Activated CD4-positive, alpha-beta T cell treated with anti-CD3 and anti-CD28 coated beads, Interleukin-2, amount 10 ng/mL, durations not matched to agents 24 days and 14 days (primary cell): ENCODE data around the gene ATF5. TPM values are rescaled to one million over a fixed set of nuclear protein-coding genes. Genes with fewer than 3 reads are reported as not detected.
"Not testable (repeated sequence)": the region's sequence is repeated elsewhere in the genome, so short reads cannot be mapped to it uniquely, and the experiment has no call there.

Source experiments
- DNase-seq: peaks from one replicate; pipeline ENCODE4 v3.0.0; 2022
- H3K27ac Mint-ChIP-seq: one replicate; pipeline ENCODE4 v1.8.0; 2022; ENCODE audit warnings: mild to moderate bottlenecking, mixed read lengths
- H3K27me3 Mint-ChIP-seq: one replicate; pipeline ENCODE4 v1.8.0; 2022; ENCODE audit warnings: mixed read lengths
- H3K36me3 Mint-ChIP-seq: one replicate; pipeline ENCODE4 v1.8.0; 2022; ENCODE audit warnings: low read depth, mild to moderate bottlenecking, mixed read lengths
- H3K4me1 Mint-ChIP-seq: one replicate; pipeline ENCODE4 v1.8.0; 2021; ENCODE audit warnings: mixed read lengths
- H3K4me3 Mint-ChIP-seq: one replicate; pipeline ENCODE4 v1.8.0; 2022; ENCODE audit warnings: mild to moderate bottlenecking, moderate library complexity, mixed read lengths
- H3K9me3 Mint-ChIP-seq: one replicate; pipeline ENCODE4 v1.8.0; 2021; ENCODE audit warnings: mixed read lengths
- intact Hi-C: fragments of 100-400 bp; cut with micrococcal nuclease; formaldehyde crosslinking; loops from one replicate; pipeline ENCODE4 v1.15.1; 2023
- total RNA-seq: library from RNA; stranded (reverse); gene quantifications from 2 replicates; pipeline ENCODE4 v1.2.3, GENCODE V29; 2022

Gene ATF5
- total RNA-seq, 1 donor from 2014 or later = 44.3 TPM

- no peak overlapping the region for H3K27ac Mint-ChIP-seq
- H3K4me1 Mint-ChIP-seq = peaks cover 44% of the 10 kb centered on the region
- H3K27me3 Mint-ChIP-seq = no peaks in the 10 kb centered on the region
- no peak for DNase-seq
- no peaks in the 10 kb centered on the region for H3K9me3 Mint-ChIP-seq
- intact Hi-C loops = no loop called here
- H3K36me3 Mint-ChIP-seq = peaks cover 65% of the 10 kb centered on the region
- no peak overlapping the region for H3K4me3 Mint-ChIP-seq
These were observed 5.7 kb upstream of the ATF5 start for GRCh38 chr19:49923055-49924003.

- no peaks in the 10 kb centered on the region for H3K27me3 Mint-ChIP-seq
- H3K9me3 Mint-ChIP-seq = no peaks in the 10 kb centered on the region
- H3K27ac Mint-ChIP-seq = no peak overlapping the region
- no peak for DNase-seq
- peaks cover 68% of the 10 kb centered on the region for H3K36me3 Mint-ChIP-seq
- H3K4me1 Mint-ChIP-seq = peaks cover 45% of the 10 kb centered on the region
- no peak overlapping the region for H3K4me3 Mint-ChIP-seq
- intact Hi-C loops = no loop called here
These were observed 4.8 kb upstream of the ATF5 start for GRCh38 chr19:49924004-49924880.

- H3K27me3 Mint-ChIP-seq, H3K4me3 Mint-ChIP-seq, H3K27ac Mint-ChIP-seq, H3K9me3 Mint-ChIP-seq, DNase-seq: not testable (repeated sequence)
- H3K36me3 Mint-ChIP-seq = peaks cover 71% of the 10 kb centered on the region
- intact Hi-C loops = loop anchor here (5.0 kb wide), 1 partner anchor 333 kb away; the partner anchor contains the start of gene PRR12
- H3K4me1 Mint-ChIP-seq = peaks cover 47% of the 10 kb centered on the region
These were observed 4.2 kb upstream of the ATF5 start for GRCh38 chr19:49924881-49925210.

GRCh38 chr19:49925486-49925885 lies 3.5 kb upstream of the ATF5 start:
- Mint-ChIP-seq H3K36me3 (peaks cover 74% of the 10 kb centered on the region), H3K4me1 (peaks cover 54% of the 10 kb centered on the region), H3K9me3 (no peaks in the 10 kb centered on the region), H3K4me3 (peak overlapping the region; percentile 34), H3K27me3 (peaks cover 3% of the 10 kb centered on the region), H3K27ac (peak overlapping the region; percentile 38)
- DNase-seq = no peak
- intact Hi-C loops = loop anchor here (5.0 kb wide), 1 partner anchor 333 kb away; the partner anchor contains the start of gene PRR12

GRCh38 chr19:49926515-49926914 lies 2.5 kb upstream of the ATF5 start:
- Mint-ChIP-seq H3K9me3 (no peaks in the 10 kb centered on the region), H3K36me3 (peaks cover 76% of the 10 kb centered on the region), H3K27ac (no peak overlapping the region), H3K27me3 (peaks cover 3% of the 10 kb centered on the region), H3K4me3 (peak overlapping the region; percentile 97), H3K4me1 (peaks cover 50% of the 10 kb centered on the region)
- no peak for DNase-seq
- intact Hi-C loops = loop anchor here (5.0 kb wide), 1 partner anchor 334 kb away; the partner anchor contains the start of gene PRR12

- Mint-ChIP-seq H3K9me3 (peaks cover 4% of the 10 kb centered on the region), H3K4me3 (peak overlapping the region; percentile 97), H3K36me3 (peaks cover 74% of the 10 kb centered on the region), H3K4me1 (peaks cover 49% of the 10 kb centered on the region), H3K27ac (peak overlapping the region; percentile 95), H3K27me3 (peaks cover 3% of the 10 kb centered on the region)
- no peak for DNase-seq
- intact Hi-C loops = loop anchor here (1.0 to 5.0 kb wide), 4 partner anchors 17 to 335 kb away; partner anchors contain the start of genes PRMT1 and PRR12
These were observed 1.3 kb upstream of the ATF5 start for GRCh38 chr19:49927526-49928264.

GRCh38 chr19:49929611-49930482 lies 842 bp downstream of the ATF5 start:
- intact Hi-C loops = loop anchor here (1.0 to 5.0 kb wide), 6 partner anchors 19 to 338 kb away; partner anchors contain the start of genes AKT1S1, FUZ, PRMT1 and PRR12
- peaks cover 4% of the 10 kb centered on the region for H3K9me3 Mint-ChIP-seq
- peaks cover 69% of the 10 kb centered on the region for H3K36me3 Mint-ChIP-seq
- H3K27me3 Mint-ChIP-seq = peaks cover 3% of the 10 kb centered on the region
- peak; percentile 98 for DNase-seq
- peak overlapping the region; percentile 100 for H3K27ac Mint-ChIP-seq
- H3K4me3 Mint-ChIP-seq = peak overlapping the region; percentile 97
- peaks cover 54% of the 10 kb centered on the region for H3K4me1 Mint-ChIP-seq

- Mint-ChIP-seq H3K4me3 (peak overlapping the region; percentile 97), H3K9me3 (peaks cover 4% of the 10 kb centered on the region), H3K27ac (peak overlapping the region; percentile 25), H3K4me1 (peaks cover 51% of the 10 kb centered on the region), H3K36me3 (peaks cover 63% of the 10 kb centered on the region), H3K27me3 (peaks cover 3% of the 10 kb centered on the region)
- DNase-seq = peak; percentile 69
- intact Hi-C loops = loop anchor here (5.0 kb wide), 1 partner anchor 118 kb away; the partner anchor contains the start of gene FUZ
These were observed 1.5 kb downstream of the ATF5 start for GRCh38 chr19:49930483-49931011.

- Mint-ChIP-seq H3K4me1 (peaks cover 48% of the 10 kb centered on the region), H3K4me3 (peak overlapping the region; percentile 97), H3K27ac (peak overlapping the region; percentile 8), H3K27me3 (peaks cover 7% of the 10 kb centered on the region), H3K9me3 (peaks cover 4% of the 10 kb centered on the region), H3K36me3 (peaks cover 58% of the 10 kb centered on the region)
- DNase-seq = no peak
- intact Hi-C loops = loop anchor here (5.0 kb wide), 1 partner anchor 119 kb away; the partner anchor contains the start of gene FUZ
These were observed 2.5 kb downstream of the ATF5 start for GRCh38 chr19:49931293-49932040.

- Mint-ChIP-seq H3K36me3 (peaks cover 55% of the 10 kb centered on the region), H3K4me1 (peaks cover 46% of the 10 kb centered on the region), H3K4me3 (peak overlapping the region; percentile 42), H3K9me3 (peaks cover 4% of the 10 kb centered on the region), H3K27ac (no peak overlapping the region), H3K27me3 (peaks cover 10% of the 10 kb centered on the region)
- intact Hi-C loops = loop anchor here (5.0 kb wide), 1 partner anchor 120 kb away; the partner anchor contains the start of gene FUZ
- DNase-seq = no peak
These were observed 3.0 kb downstream of the ATF5 start for GRCh38 chr19:49932041-49932451.

GRCh38 chr19:49932731-49933131 lies 3.7 kb downstream of the ATF5 start:
- Mint-ChIP-seq H3K4me1 (peaks cover 41% of the 10 kb centered on the region), H3K27me3 (peaks cover 10% of the 10 kb centered on the region), H3K27ac (peak overlapping the region; percentile 74), H3K36me3 (peaks cover 48% of the 10 kb centered on the region), H3K4me3 (peak overlapping the region; percentile 56), H3K9me3 (peaks cover 4% of the 10 kb centered on the region)
- peak; percentile 80 for DNase-seq
- intact Hi-C loops = loop anchor here (5.0 kb wide), 1 partner anchor 120 kb away; the partner anchor contains the start of gene FUZ
